Brain microvascular endothelial cell (primary cell): ENCODE results near the gene UNC13C.

Experiments used
- DNase-seq: peaks from one replicate; pipeline ENCODE4 v3.0.0-alpha.2; 2020
- H3K27ac ChIP-seq: fragments of 250-450 bp; sonication (Bioruptor Pico); 2 replicates; pipeline ENCODE4 v1.5.1; 2020; ENCODE audit warnings: mild to moderate bottlenecking, moderate library complexity
- H3K27me3 ChIP-seq: fragments of 250-450 bp; sonication (Bioruptor Pico); replicated peaks from 2 replicates; pipeline ENCODE4 v1.5.1; 2020; ENCODE audit warnings: mild to moderate bottlenecking
- H3K36me3 ChIP-seq: fragments of 250-450 bp; sonication (Bioruptor Pico); replicated peaks from 2 replicates; pipeline ENCODE4 v1.5.1; 2020; ENCODE audit warnings: mild to moderate bottlenecking
- H3K4me3 ChIP-seq: 2 replicates; pipeline ENCODE4 v1.5.1; 2011; ENCODE audit warnings: low read depth, mild to moderate bottlenecking, control low read depth, low read length, moderate library complexity
- in situ Hi-C: cut with HindIII; loops from 2 replicates; pipeline ENCODE4 v1.10.0; 2017; ENCODE audit warnings: low sequenced_read_pairs, low pct_ligation_motif_present
- TF ChIP-seq, protein P1 (sequence below): IDR thresholded peaks from 2 replicates; pipeline ENCODE4 v1.5.1; 2011; ENCODE audit warnings: low read depth, mild to moderate bottlenecking, moderate library complexity, low read length, control low read depth, inconsistent platforms; ENCODE audit errors: missing control alignments

Gene UNC13C

DNA sequence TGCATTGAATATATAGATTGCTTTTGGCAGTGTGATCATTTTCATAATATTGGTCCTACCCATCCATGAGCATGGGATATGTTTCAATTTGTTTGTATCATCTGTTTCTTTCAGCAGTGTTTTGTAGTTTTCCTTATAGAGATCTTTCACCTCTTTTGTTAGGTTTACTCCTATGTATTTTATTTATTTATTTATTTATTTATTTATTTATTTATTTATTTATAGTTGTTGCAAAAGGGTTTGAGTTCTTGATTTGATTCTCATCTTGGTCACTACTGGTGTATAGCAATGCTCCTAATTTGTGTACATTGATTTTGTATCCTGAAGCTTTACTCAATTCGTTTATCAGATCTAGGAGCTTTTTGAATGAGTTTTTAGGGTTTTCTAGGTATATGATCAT is 478.2 kb downstream of the UNC13C start:
- no peak overlapping the region for H3K4me3 ChIP-seq
- no peak for DNase-seq
- no peak overlapping the region for H3K27ac ChIP-seq
- no peaks in the 10 kb centered on the region for H3K27me3 ChIP-seq
- TF ChIP-seq, protein P1, sequence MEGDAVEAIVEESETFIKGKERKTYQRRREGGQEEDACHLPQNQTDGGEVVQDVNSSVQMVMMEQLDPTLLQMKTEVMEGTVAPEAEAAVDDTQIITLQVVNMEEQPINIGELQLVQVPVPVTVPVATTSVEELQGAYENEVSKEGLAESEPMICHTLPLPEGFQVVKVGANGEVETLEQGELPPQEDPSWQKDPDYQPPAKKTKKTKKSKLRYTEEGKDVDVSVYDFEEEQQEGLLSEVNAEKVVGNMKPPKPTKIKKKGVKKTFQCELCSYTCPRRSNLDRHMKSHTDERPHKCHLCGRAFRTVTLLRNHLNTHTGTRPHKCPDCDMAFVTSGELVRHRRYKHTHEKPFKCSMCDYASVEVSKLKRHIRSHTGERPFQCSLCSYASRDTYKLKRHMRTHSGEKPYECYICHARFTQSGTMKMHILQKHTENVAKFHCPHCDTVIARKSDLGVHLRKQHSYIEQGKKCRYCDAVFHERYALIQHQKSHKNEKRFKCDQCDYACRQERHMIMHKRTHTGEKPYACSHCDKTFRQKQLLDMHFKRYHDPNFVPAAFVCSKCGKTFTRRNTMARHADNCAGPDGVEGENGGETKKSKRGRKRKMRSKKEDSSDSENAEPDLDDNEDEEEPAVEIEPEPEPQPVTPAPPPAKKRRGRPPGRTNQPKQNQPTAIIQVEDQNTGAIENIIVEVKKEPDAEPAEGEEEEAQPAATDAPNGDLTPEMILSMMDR = no peak
- in situ Hi-C loops = no loop called here
- H3K36me3 ChIP-seq = no peaks in the 10 kb centered on the region

- no peak overlapping the region for H3K27ac ChIP-seq
- in situ Hi-C loops = no loop called here
- TF ChIP-seq, protein P1 = no peak
- no peaks in the 10 kb centered on the region for H3K36me3 ChIP-seq
- H3K27me3 ChIP-seq = no peaks in the 10 kb centered on the region
- DNase-seq = no peak
- H3K4me3 ChIP-seq = no peak overlapping the region
These were observed 484.3 kb downstream of the UNC13C start for GRCh38 chr15:54462511-54462913.

DNA sequence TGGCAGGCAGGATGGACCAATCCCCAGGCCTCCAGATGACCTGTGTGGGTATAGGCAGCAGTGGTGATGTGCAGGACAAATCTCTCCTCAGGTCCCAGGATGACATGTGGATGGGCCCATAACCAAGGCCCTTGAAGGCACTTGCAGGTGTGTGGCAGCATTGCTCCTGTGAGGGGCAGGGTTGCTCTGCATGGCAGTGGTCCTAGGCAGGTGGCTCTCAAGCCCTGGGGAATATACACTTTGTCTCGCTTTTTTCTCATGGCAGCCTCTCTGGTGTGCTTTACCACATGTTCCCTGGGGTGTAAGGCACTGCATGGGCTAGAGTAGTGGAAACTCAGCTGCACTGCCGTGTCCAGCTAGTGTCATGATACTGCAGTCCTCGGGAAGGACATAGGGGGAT is 503.6 kb downstream of the UNC13C start:
- in situ Hi-C loops = no loop called here
- Histone ChIP-seq H3K4me3 (no peak overlapping the region), H3K27me3 (no peaks in the 10 kb centered on the region), H3K36me3 (no peaks in the 10 kb centered on the region), H3K27ac (no peak overlapping the region)
- no peak for DNase-seq
- TF ChIP-seq, protein P1 = no peak

DNA sequence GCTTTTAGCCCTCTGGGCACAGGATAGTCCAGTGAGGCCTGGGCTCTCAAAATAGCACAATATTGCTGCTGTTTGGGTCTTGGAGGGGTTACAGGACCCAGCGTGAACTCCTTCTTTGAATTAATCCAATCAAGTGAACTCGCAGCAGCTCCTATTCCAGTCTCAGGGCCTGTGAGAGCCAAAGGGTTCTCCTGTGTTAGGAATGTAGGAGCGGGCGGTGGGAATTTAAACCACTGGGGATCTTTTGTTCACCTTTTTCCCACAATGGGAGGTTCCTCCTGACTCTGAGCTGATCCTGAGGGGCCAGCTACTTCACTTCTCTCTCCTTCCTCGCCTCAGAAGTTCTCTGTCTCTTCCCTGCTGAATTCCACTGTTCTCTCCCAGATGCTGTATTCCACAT is 504.0 kb downstream of the UNC13C start:
- H3K27ac ChIP-seq = no peak overlapping the region
- no peak for DNase-seq
- no peak overlapping the region for H3K4me3 ChIP-seq
- no peaks in the 10 kb centered on the region for H3K27me3 ChIP-seq
- in situ Hi-C loops = no loop called here
- H3K36me3 ChIP-seq = no peaks in the 10 kb centered on the region
- TF ChIP-seq, protein P1 = no peak

DNA sequence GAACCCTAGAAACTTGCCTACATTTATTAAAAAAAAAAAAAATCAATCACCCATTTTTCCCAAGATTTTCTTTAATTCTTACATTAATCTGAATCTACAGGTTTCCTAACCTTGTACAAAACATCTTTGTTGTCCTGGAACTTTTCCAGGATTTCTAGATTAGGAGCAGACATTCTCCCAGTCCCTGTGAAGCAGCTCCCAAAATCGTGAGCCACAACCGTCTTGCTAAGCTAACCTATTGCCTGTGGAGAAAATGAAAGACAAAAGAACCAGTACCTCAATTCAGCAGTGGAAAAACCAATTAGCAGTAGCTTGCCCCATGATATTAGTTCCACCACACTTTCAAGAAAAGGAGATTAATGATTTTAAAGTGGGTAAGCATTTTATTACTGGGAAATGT is 522.1 kb downstream of the UNC13C start:
- no peak overlapping the region for H3K27ac ChIP-seq
- in situ Hi-C loops = no loop called here
- no peak overlapping the region for H3K4me3 ChIP-seq
- TF ChIP-seq, protein P1 = no peak
- no peaks in the 10 kb centered on the region for H3K27me3 ChIP-seq
- no peaks in the 10 kb centered on the region for H3K36me3 ChIP-seq
- DNase-seq = no peak

GRCh38 chr15:54502416-54503075 is 524.3 kb downstream of the UNC13C start:
- DNase-seq = no peak
- in situ Hi-C loops = no loop called here
- TF ChIP-seq, protein P1 = no peak
- Histone ChIP-seq H3K27ac (no peak overlapping the region), H3K4me3 (no peak overlapping the region), H3K27me3 (no peaks in the 10 kb centered on the region), H3K36me3 (no peaks in the 10 kb centered on the region)
